OCI-LY3 (cell line): Measurements from ENCODE around the gene NRF1.

ENCODE experiments used
- H2AFZ ChIP-seq: fragments of 200-600, 300-600 bp; shearing (Covaris generic); 2 replicates; pipeline ENCODE4 v1.6.0; 2014; ENCODE audit warnings: antibody characterized with exemption, low read depth, low read length
- H3K27ac ChIP-seq: fragments of 200-600, 300-600 bp; sonication (generic); 2 replicates; pipeline ENCODE4 v1.5.1; 2014; ENCODE audit warnings: mild to moderate bottlenecking, low read length, moderate library complexity, mixed read lengths
- H3K27me3 ChIP-seq: fragments of 200-600, 300-600 bp; sonication (generic); 2 replicates; pipeline ENCODE4 v1.6.1; 2014; ENCODE audit warnings: low read depth, low read length, mixed read lengths
- H3K36me3 ChIP-seq: fragments of 200-600, 300-600 bp; sonication (generic); replicated peaks from 2 replicates; pipeline ENCODE3; 2014; ENCODE audit warnings: low read depth, low read length, mixed read lengths
- H3K4me1 ChIP-seq: fragments of 300-600, 200-600 bp; sonication (generic); 2 replicates; pipeline ENCODE4 v1.6.1; 2014; ENCODE audit warnings: low read length, mixed read lengths
- H3K4me2 ChIP-seq: fragments of 200-600, 300-600 bp; sonication (generic); 2 replicates; pipeline ENCODE4 v1.6.1; 2014; ENCODE audit warnings: low read length, mixed read lengths
- H3K4me3 ChIP-seq: fragments of 300-600, 200-600 bp; sonication (generic); 2 replicates; pipeline ENCODE4 v1.5.1; 2014; ENCODE audit warnings: antibody characterized with exemption, mild to moderate bottlenecking, low read length, moderate library complexity
- H3K79me2 ChIP-seq: fragments of 300-600, 200-600 bp; shearing (Covaris generic); 2 replicates; pipeline ENCODE4 v1.6.1; 2014; ENCODE audit warnings: mild to moderate bottlenecking, low read length, mixed read lengths
- H3K9ac ChIP-seq: fragments of 300-600, 200-600 bp; shearing (Covaris generic); 2 replicates; pipeline ENCODE4 v1.6.0; 2014; ENCODE audit warnings: mild to moderate bottlenecking, low read length, moderate library complexity
- H3K9me3 ChIP-seq: fragments of 200-600, 300-600 bp; shearing (Covaris generic); 2 replicates; pipeline ENCODE4 v1.6.1; 2014; ENCODE audit warnings: low read length, mixed read lengths; ENCODE audit not compliant: insufficient read depth
- H4K20me1 ChIP-seq: fragments of 200-600, 300-600 bp; sonication (generic); 2 replicates; pipeline ENCODE4 v1.6.1; 2016; ENCODE audit warnings: low read length, mixed read lengths; ENCODE audit not compliant: insufficient read depth
- CTCF ChIP-seq: fragments of 200-600, 300-600 bp; sonication (generic); IDR thresholded peaks from 2 replicates; pipeline ENCODE4 v1.5.1; 2014; ENCODE audit warnings: antibody characterized with exemption, low read length, low read depth
- EZH2phosphoT487 ChIP-seq: fragments of 200-600 bp; shearing (Covaris generic); IDR thresholded peaks from 2 replicates; pipeline ENCODE4 v1.6.1; 2018; ENCODE audit warnings: antibody characterized with exemption, mixed run types, low read depth

The NRF1 gene

GRCh38 chr7:129773871-129774270, 162.4 kb downstream of the NRF1 start:
- no peaks in the 10 kb centered on the region for H3K9me3 ChIP-seq
- TF ChIP-seq EZH2phosphoT487 (no peak), CTCF (no peak)
- no peak overlapping the region for H3K4me3 ChIP-seq
- H4K20me1 ChIP-seq = no peaks in the 10 kb centered on the region; the same call in 1 of the 2 replicates
- no peaks in the 10 kb centered on the region for H3K36me3 ChIP-seq
- no peaks in the 10 kb centered on the region for H3K79me2 ChIP-seq
- H3K9ac ChIP-seq = no peak overlapping the region
- no peak overlapping the region for H2AFZ ChIP-seq
- H3K27me3 ChIP-seq = no peaks in the 10 kb centered on the region
- no peak overlapping the region for H3K4me2 ChIP-seq
- H3K4me1 ChIP-seq = peaks cover 6% of the 10 kb centered on the region; the same call in 1 of the 2 replicates
- no peak overlapping the region for H3K27ac ChIP-seq

GRCh38 chr7:129774359-129774758, 162.8 kb downstream of the NRF1 start:
- Histone ChIP-seq H3K27ac (no peak overlapping the region), H3K36me3 (no peaks in the 10 kb centered on the region), H3K4me2 (no peak overlapping the region), H2AFZ (no peak overlapping the region), H4K20me1 (no peaks in the 10 kb centered on the region; the same call in 1 of the 2 replicates), H3K4me1 (peaks cover 9% of the 10 kb centered on the region; the same call in 1 of the 2 replicates), H3K9ac (no peak overlapping the region), H3K9me3 (no peaks in the 10 kb centered on the region), H3K27me3 (no peaks in the 10 kb centered on the region), H3K79me2 (no peaks in the 10 kb centered on the region), H3K4me3 (no peak overlapping the region)
- TF ChIP-seq CTCF (no peak), EZH2phosphoT487 (no peak)

GRCh38 chr7:129774871-129775694, 163.6 kb downstream of the NRF1 start:
- Histone ChIP-seq H3K36me3 (no peaks in the 10 kb centered on the region), H3K4me2 (no peak overlapping the region), H3K27ac (no peak overlapping the region), H4K20me1 (no peaks in the 10 kb centered on the region; the same call in 1 of the 2 replicates), H3K9me3 (no peaks in the 10 kb centered on the region), H3K9ac (no peak overlapping the region), H3K79me2 (no peaks in the 10 kb centered on the region), H3K4me1 (peaks cover 9% of the 10 kb centered on the region; the same call in 1 of the 2 replicates), H3K27me3 (no peaks in the 10 kb centered on the region), H3K4me3 (no peak overlapping the region), H2AFZ (no peak overlapping the region)
- TF ChIP-seq CTCF = no peak
- no peak for TF ChIP-seq EZH2phosphoT487

GRCh38 chr7:129775695-129776361, 164.3 kb downstream of the NRF1 start:
- no peaks in the 10 kb centered on the region for H3K36me3 ChIP-seq
- H2AFZ ChIP-seq = no peak overlapping the region
- no peaks in the 10 kb centered on the region for H3K9me3 ChIP-seq
- H3K4me3 ChIP-seq = no peak overlapping the region
- H3K27ac ChIP-seq = no peak overlapping the region
- no peaks in the 10 kb centered on the region; the same call in 1 of the 2 replicates for H4K20me1 ChIP-seq
- no peaks in the 10 kb centered on the region for H3K79me2 ChIP-seq
- no peaks in the 10 kb centered on the region for H3K27me3 ChIP-seq
- no peak for TF ChIP-seq EZH2phosphoT487
- TF ChIP-seq CTCF = no peak
- peaks cover 9% of the 10 kb centered on the region; the same call in 1 of the 2 replicates for H3K4me1 ChIP-seq
- H3K4me2 ChIP-seq = no peak overlapping the region
- H3K9ac ChIP-seq = no peak overlapping the region
